SH-SY5Y (cell line): ENCODE measurements around the gene NCAN.

Experiments used
- GATA2 ChIP-seq: IDR thresholded peaks from 2 replicates; pipeline ENCODE4 v1.6.1; 2011; ENCODE audit warnings: mild to moderate bottlenecking, low read depth, low read length
- GATA3 ChIP-seq: IDR thresholded peaks from 2 replicates; pipeline ENCODE4 v1.6.1; 2011; ENCODE audit warnings: low read depth, mild to moderate bottlenecking, low read length, moderate library complexity

GRCh38 chr19:19202707-19203011 lies 9.1 kb upstream of the NCAN start:
- TF ChIP-seq GATA2: no peak
- TF ChIP-seq GATA3: no peak
